Upper lobe of left lung (tissue), 6 donors: Measurements from ENCODE around the gene TMED10. TPM values are rescaled to one million over a fixed set of nuclear protein-coding genes. Genes with fewer than 3 reads are reported as not detected.

Experiments used
- ATAC-seq, 2 donors: fragments of 200-7000 bp; cut with Tn5 transposase; one replicate each; pipeline ENCODE4 v1.9.1; 2022; ENCODE audit warnings: mild to moderate bottlenecking in 2 of 2, moderate library complexity in 2 of 2; ENCODE audit not compliant: low FRiP score in 2 of 2
- DNase-seq, 2 donors: peaks; one replicate each; pipeline ENCODE4 v3.0.0-alpha.2; 2019 to 2020
- H3K27ac ChIP-seq, 4 donors: fragments of 200-600 bp; sonication (generic); one replicate each; pipeline ENCODE4 v1.5.1; 2016 to 2019
- H3K27me3 ChIP-seq, 4 donors: fragments of 200-600 bp; sonication (generic); one replicate each; pipeline ENCODE4 v1.5.1; 2017 to 2019
- H3K36me3 ChIP-seq, 4 donors: fragments of 200-600 bp; sonication (generic); one replicate each; pipeline ENCODE4 v1.5.1; 2016 to 2019
- H3K4me1 ChIP-seq, 4 donors: fragments of 200-600 bp; sonication (generic); one replicate each; pipeline ENCODE4 v1.5.1; 2018 to 2019
- H3K4me3 ChIP-seq, 4 donors: fragments of 200-600 bp; sonication (generic); one replicate each; pipeline ENCODE4 v1.5.1; 2017 to 2019; ENCODE audit warnings: mild to moderate bottlenecking in 2 of 4, moderate library complexity in 1 of 4
- H3K9me3 ChIP-seq, 4 donors: fragments of 200-600 bp; sonication (generic); one replicate each; pipeline ENCODE4 v1.5.1; 2018 to 2019
- CTCF ChIP-seq, 6 experiments: fragments of 450-650 bp in 4 of 6; fragments of 200-600 bp in 2 of 6; sonication (generic) in 2 of 6; IDR thresholded peaks; one replicate each; pipeline ENCODE4 v1.5.1; 2016 to 2019; ENCODE audit warnings: antibody characterized with exemption in 6 of 6
- EP300 ChIP-seq, 4 donors: sonication (generic); formaldehyde crosslinking; IDR thresholded peaks; one replicate each; pipeline ENCODE4 v1.5.1; 2017; ENCODE audit warnings: antibody characterized with exemption in 4 of 4, control low read depth in 2 of 4
- POLR2A ChIP-seq, 4 donors: fragments of 450-650 bp; IDR thresholded peaks; one replicate each; pipeline ENCODE4 v1.5.1; 2016 to 2017; ENCODE audit warnings: antibody characterized with exemption in 4 of 4, mild to moderate bottlenecking in 2 of 4
- POLR2AphosphoS5 ChIP-seq, 2 donors: sonication (generic); formaldehyde crosslinking; IDR thresholded peaks; one replicate each; pipeline ENCODE4 v1.5.1; 2017; ENCODE audit warnings: antibody characterized with exemption in 2 of 2
- WGBS, 2 donors: methylation state at CpG; one replicate each; pipeline ENCODE4 v1.1.5; 2017 to 2018; 5-methylcytosine and 5-hydroxymethylcytosine counted together
- total RNA-seq, 6 donors: library from RNA; depleted of rRNA in 4 of 6; stranded (reverse); fragments of >200 nt in 4 of 6; gene quantifications; one replicate each; pipeline versions ENCODE4 v1.1.0 to v1.2.1, GENCODE V29; 2016 to 2021
- donor health status: DM: no; HTN: no; CAD: no; lungs with moderate emphysema.
- donor health status: DM: no; HTN: yes; CAD: no; lungs with severe emphysema.

TMED10 gene
- total RNA-seq, 6 donors from 2014 or later, result 72.3 to 314 (median 186) TPM

GRCh38 chr14:75204116-75204515, 27.7 kb upstream of the TMED10 start:
- peak overlapping the region in 1 of 4 donors; percentile 46 for H3K27ac ChIP-seq
- TF ChIP-seq CTCF (IDR thresholded peaks at IDR 0.05) (no peak), POLR2A (IDR thresholded peaks at IDR 0.05) (no peak), POLR2AphosphoS5 (IDR thresholded peaks at IDR 0.05) (no peak), EP300 (IDR thresholded peaks at IDR 0.05) (no peak)

GRCh38 chr14:75202657-75203056, 26.2 kb upstream of the TMED10 start:
- Histone ChIP-seq H3K27ac (no peak overlapping the region), H3K4me1 (peaks cover 5 to 18% (median 12%) of the 10 kb centered on the region in 4 donors), H3K27me3 (no peaks in the 10 kb centered on the region), H3K4me3 (no peak overlapping the region), H3K9me3 (no peaks in the 10 kb centered on the region), H3K36me3 (no peaks in the 10 kb centered on the region)
- TF ChIP-seq POLR2A (IDR thresholded peaks at IDR 0.05) (no peak), EP300 (IDR thresholded peaks at IDR 0.05) (no peak), CTCF (IDR thresholded peaks at IDR 0.05) (no peak), POLR2AphosphoS5 (IDR thresholded peaks at IDR 0.05) (no peak)
- ATAC-seq, result no peak
- 67 to 74% methylated on average over 2 of the region's 2 CpGs for WGBS, 2 donors
- no peak for DNase-seq

More at GRCh38 chr14:75204116-75204515, 27.7 kb upstream of the TMED10 start:
- Histone ChIP-seq H3K27me3 (no peaks in the 10 kb centered on the region), H3K36me3 (no peaks in the 10 kb centered on the region), H3K4me1 (peaks cover 0 to 11% (median 5%) of the 10 kb centered on the region in 4 donors), H3K4me3 (no peak overlapping the region), H3K9me3 (no peaks in the 10 kb centered on the region)
- ATAC-seq, result peak in 1 of 2 donors; percentile 46
- peak in 1 of 2 donors; percentile 25 for DNase-seq
- WGBS, 2 donors, result 55 to 57% methylated on average over 3 of the region's 3 CpGs

- Histone ChIP-seq H3K4me3 (no peak overlapping the region), H3K9me3 (no peaks in the 10 kb centered on the region), H3K36me3 (no peaks in the 10 kb centered on the region), H3K27me3 (no peaks in the 10 kb centered on the region), H3K27ac (peak overlapping the region in 3 of 4 donors; percentile 10 to 59 (median 31)), H3K4me1 (peaks cover 12 to 28% (median 21%) of the 10 kb centered on the region in 4 donors)
- DNase-seq (no peak), ATAC-seq (no peak)
- TF ChIP-seq POLR2AphosphoS5 (IDR thresholded peaks at IDR 0.05) (no peak), EP300 (IDR thresholded peaks at IDR 0.05) (no peak), CTCF (IDR thresholded peaks at IDR 0.05) (no peak), POLR2A (IDR thresholded peaks at IDR 0.05) (no peak)
- WGBS, 2 donors, result 64 to 72% methylated on average over 6 of the region's 6 CpGs
Measured at GRCh38 chr14:75201087-75201486, 24.7 kb upstream of the TMED10 start.

- H3K9me3 ChIP-seq, result no peaks in the 10 kb centered on the region
- 42 to 44% methylated on average over 4 of the region's 4 CpGs for WGBS, 2 donors
- no peaks in the 10 kb centered on the region for H3K36me3 ChIP-seq
- peak; percentile 46 to 84 for ATAC-seq
- peak in 1 of 2 donors; percentile 84 for DNase-seq
- H3K4me1 ChIP-seq, result peaks cover 14 to 28% (median 22%) of the 10 kb centered on the region in 4 donors
- no peaks in the 10 kb centered on the region for H3K27me3 ChIP-seq
- TF ChIP-seq EP300 (IDR thresholded peaks at IDR 0.05) (peak in 2 of 4 donors; percentile 29 to 81), CTCF (IDR thresholded peaks at IDR 0.05) (no peak), POLR2AphosphoS5 (IDR thresholded peaks at IDR 0.05) (peak; percentile 34 to 55)
- H3K27ac ChIP-seq, result peak overlapping the region; percentile 10 to 59 (median 22)
- H3K4me3 ChIP-seq, result no peak overlapping the region
Measured at GRCh38 chr14:75200451-75200850, 24.0 kb upstream of the TMED10 start.

GRCh38 chr14:75198291-75198933, 22.0 kb upstream of the TMED10 start:
- no peak for TF ChIP-seq POLR2A (IDR thresholded peaks at IDR 0.05)
- no peak for TF ChIP-seq CTCF (IDR thresholded peaks at IDR 0.05)
- no peak for TF ChIP-seq POLR2AphosphoS5 (IDR thresholded peaks at IDR 0.05)
- TF ChIP-seq EP300 (IDR thresholded peaks at IDR 0.05), result no peak
- WGBS, 2 donors, result 53 to 54% methylated on average over 5 to 11 of the region's 11 CpGs
- H3K27ac ChIP-seq, result peak overlapping the region in 1 of 4 donors; percentile 28
- H3K9me3 ChIP-seq, result no peaks in the 10 kb centered on the region
- no peaks in the 10 kb centered on the region for H3K36me3 ChIP-seq
- H3K4me3 ChIP-seq, result no peak overlapping the region
- H3K27me3 ChIP-seq, result no peaks in the 10 kb centered on the region
- H3K4me1 ChIP-seq, result peaks cover 14 to 28% (median 22%) of the 10 kb centered on the region in 4 donors
- peak in 1 of 2 donors; percentile 57 for DNase-seq
- ATAC-seq, result no peak
